ENCODE data around the gene TARBP1.

Gene TARBP1

DNA sequence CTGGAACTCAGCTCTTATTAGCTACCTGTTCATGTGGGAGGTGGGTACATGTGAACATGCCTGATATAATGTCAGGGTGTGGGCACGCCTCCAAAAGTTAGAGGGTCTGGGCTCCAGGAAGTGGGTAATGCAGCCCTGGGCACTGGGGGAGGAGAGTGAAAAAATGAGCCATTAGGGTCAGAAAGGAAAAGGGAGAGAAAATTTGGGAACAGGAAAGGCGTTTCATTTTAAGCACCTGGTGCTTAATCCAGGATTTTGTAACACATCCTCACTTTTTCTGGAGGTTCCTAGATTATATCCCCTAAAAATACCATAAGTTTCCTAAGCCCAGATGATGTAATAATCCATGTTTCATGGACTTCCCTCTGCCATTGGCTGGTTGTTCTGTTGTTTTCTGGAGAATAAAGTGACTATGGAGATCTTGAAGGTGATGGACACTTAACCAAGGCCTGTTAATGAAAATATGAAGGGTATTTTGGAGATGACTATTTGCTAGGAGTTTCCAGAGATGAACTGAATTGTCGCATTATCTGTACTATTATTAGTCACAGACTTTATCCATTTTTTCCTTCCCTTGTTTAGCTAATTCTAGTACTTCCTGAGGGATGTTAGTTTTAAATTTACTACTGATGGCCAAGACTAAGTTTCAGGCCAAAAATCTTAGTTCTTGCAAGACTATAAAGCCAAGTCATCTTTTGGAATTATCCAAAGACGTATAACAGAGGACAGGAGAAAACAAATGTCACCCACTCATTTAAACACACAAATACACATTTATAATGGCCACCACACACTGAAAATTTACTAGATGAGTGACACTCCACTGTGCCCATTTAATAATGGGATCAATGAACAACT, 24.4 kb upstream of the TARBP1 start:
- H3K4me3 ChIP-seq (ENCODE audit: low read length) = no peak overlapping the region
- TF ChIP-seq CTCF (conservative IDR thresholded peaks at IDR 0.05; ENCODE audit: low read length) = no peak
- no peak for DNase-seq (ENCODE audit: low read depth)

DNA sequence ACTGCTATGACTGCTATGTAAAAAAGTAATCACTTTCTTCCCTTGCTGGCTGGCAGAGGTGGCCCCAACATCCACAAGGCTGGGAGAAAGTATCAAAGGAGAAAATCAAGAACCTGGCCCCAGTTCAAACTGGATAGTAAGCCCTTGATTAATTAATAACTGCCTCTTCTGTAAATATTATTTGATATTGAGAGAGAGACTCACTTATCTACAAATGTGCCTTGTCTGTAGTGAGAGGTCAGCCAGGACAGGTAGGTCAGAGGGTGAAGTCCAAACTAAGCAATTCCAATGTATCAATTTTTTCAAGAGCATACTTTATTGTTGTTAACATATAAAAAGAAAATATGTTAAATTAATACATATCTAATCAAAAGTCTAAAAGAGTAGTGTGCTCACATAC, 23.8 kb upstream of the TARBP1 start:
- no peak overlapping the region for H3K4me3 ChIP-seq (ENCODE audit: low read length)
- DNase-seq (ENCODE audit: low read depth) = no peak
- no peak for TF ChIP-seq CTCF (conservative IDR thresholded peaks at IDR 0.05; ENCODE audit: low read length)

GRCh38 chr1:234500269-234500668, 21.3 kb upstream of the TARBP1 start:
- H3K4me3 ChIP-seq (ENCODE audit: low read length) = no peak overlapping the region
- DNase-seq (ENCODE audit: low read depth) = peak; percentile 25
- no peak for TF ChIP-seq CTCF (conservative IDR thresholded peaks at IDR 0.05; ENCODE audit: low read length)

- DNase-seq (ENCODE audit: low read depth) = no peak
- no peak for TF ChIP-seq CTCF (conservative IDR thresholded peaks at IDR 0.05; ENCODE audit: low read length)
- peak overlapping the region; percentile 42 for H3K4me3 ChIP-seq (ENCODE audit: low read length)
Measured at GRCh38 chr1:234499943-234500245, 20.9 kb upstream of the TARBP1 start.

- H3K4me3 ChIP-seq (ENCODE audit: low read length) = peak overlapping the region; percentile 42
- peak; percentile 89 for TF ChIP-seq CTCF (conservative IDR thresholded peaks at IDR 0.05; ENCODE audit: low read length)
- peak; percentile 96 for DNase-seq (ENCODE audit: low read depth)
Measured at GRCh38 chr1:234499119-234499942, 20.4 kb upstream of the TARBP1 start.

- peak; percentile 20 for DNase-seq (ENCODE audit: low read depth)
- TF ChIP-seq CTCF (conservative IDR thresholded peaks at IDR 0.05; ENCODE audit: low read length) = no peak
- H3K4me3 ChIP-seq (ENCODE audit: low read length) = no peak overlapping the region
Measured at GRCh38 chr1:234498448-234499118, 19.6 kb upstream of the TARBP1 start.

Data from AG10803 (cell line).